ENCODE data around the gene PPP1R36.
A peak's percentile ranks its signal among the peaks of the same experiment; 100 is the strongest.
"Not testable (repeated sequence)": the region's sequence is repeated elsewhere in the genome, so short reads cannot be mapped to it uniquely, and the experiment has no call there.

Gene PPP1R36
- 0.07 to 0.72 reads per million in 2 donors for total RNA-seq

- DNase-seq: peak; percentile 33
These were observed at the start of gene PPP1R36 for GRCh38 chr14:64549791-64550620. Gene PPP1R36 (plus strand): TSS chr14:64549961. CDS start chr14:64549998, 37 bp downstream.

GRCh38 chr14:64500088-64500487 is 49.7 kb upstream of the PPP1R36 start:
- DNase-seq: no peak

GRCh38 chr14:64501411-64502171 is 48.2 kb upstream of the PPP1R36 start:
- no peak for DNase-seq

- DNase-seq: peak; percentile 5
These were observed 47.3 kb upstream of the PPP1R36 start for GRCh38 chr14:64502456-64502855.

- peak; percentile 6 for DNase-seq
These were observed 46.8 kb upstream of the PPP1R36 start for GRCh38 chr14:64502887-64503433.

- DNase-seq: peak; percentile 98
These were observed 46.1 kb upstream of the PPP1R36 start, which contains the start of gene ZBTB25 for GRCh38 chr14:64503434-64504309. Gene ZBTB25 (minus strand): TSS chr14:64503838. CDS start chr14:64490533, 13,305 bp downstream.

- peak; percentile 77 for DNase-seq
These were observed 45.4 kb upstream of the PPP1R36 start, which contains the start of gene ZBTB1 for GRCh38 chr14:64504310-64504896. Gene ZBTB1 (plus strand): TSS chr14:64504770. CDS start chr14:64521505, 16,735 bp downstream.

- peak; percentile 77 for DNase-seq
These were observed 44.6 kb upstream of the PPP1R36 start for GRCh38 chr14:64504897-64505794.

GRCh38 chr14:64506721-64507120 is 43.0 kb upstream of the PPP1R36 start:
- DNase-seq: no peak

GRCh38 chr14:64507376-64508156 is 42.2 kb upstream of the PPP1R36 start:
- no peak for DNase-seq

- DNase-seq: no peak
These were observed 41.5 kb upstream of the PPP1R36 start for GRCh38 chr14:64508215-64508776.

GRCh38 chr14:64509036-64509435 is 40.7 kb upstream of the PPP1R36 start:
- DNase-seq: no peak

GRCh38 chr14:64510825-64511671 is 38.7 kb upstream of the PPP1R36 start:
- peak; percentile 57 for DNase-seq

GRCh38 chr14:64513271-64513670 is 36.5 kb upstream of the PPP1R36 start:
- no peak for DNase-seq

GRCh38 chr14:64515053-64515452 is 34.7 kb upstream of the PPP1R36 start:
- no peak for DNase-seq

GRCh38 chr14:64516969-64517368 is 32.8 kb upstream of the PPP1R36 start:
- no peak for DNase-seq

- DNase-seq: not testable (repeated sequence)
These were observed 32.1 kb upstream of the PPP1R36 start for GRCh38 chr14:64517667-64518066.

GRCh38 chr14:64518229-64518628 is 31.5 kb upstream of the PPP1R36 start:
- no peak for DNase-seq

- no peak for DNase-seq
These were observed 29.1 kb upstream of the PPP1R36 start for GRCh38 chr14:64520699-64521098.
